Measurements from ENCODE around the gene DNA2.
"Not testable (repeated sequence)": the region's sequence is repeated elsewhere in the genome, so short reads cannot be mapped to it uniquely, and the experiment has no call there.

- not testable (repeated sequence) for TF ChIP-seq CTCF, POLR2A (IDR thresholded peaks at IDR 0.05)
Measured at GRCh38 chr10:68518609-68519008, 46.8 kb upstream of the DNA2 start.
